GM19239 (cell line): Measurements from ENCODE around the gene ME3.

Experiments used
- DNase-seq: peaks from one replicate; pipeline ENCODE4 v3.0.0; 2011; ENCODE audit warnings: low spot score; ENCODE audit not compliant: insufficient read length
- FAIRE-seq: peaks from 2 replicates; lab custom pipeline; 2011; peaks lifted over from hg19 to GRCh38; lab: Jason Lieb, UNC

Gene ME3

GRCh38 chr11:86477495-86478155, 194.8 kb downstream of the ME3 start:
- FAIRE-seq, result no peak

GRCh38 chr11:86476109-86476861, 196.1 kb downstream of the ME3 start:
- no peak for FAIRE-seq
- no peak for DNase-seq

More at GRCh38 chr11:86477495-86478155, 194.8 kb downstream of the ME3 start:
- no peak for DNase-seq

- FAIRE-seq (no peak), DNase-seq (no peak)
These were observed 197.4 kb downstream of the ME3 start for GRCh38 chr11:86475027-86475426.

- FAIRE-seq (no peak), DNase-seq (no peak)
These were observed 198.2 kb downstream of the ME3 start for GRCh38 chr11:86473991-86474833.

- no peak for FAIRE-seq
- no peak for DNase-seq
These were observed 202.7 kb downstream of the ME3 start for GRCh38 chr11:86469491-86470388.

- DNase-seq (no peak), FAIRE-seq (peak; percentile 47)
These were observed 204.2 kb downstream of the ME3 start for GRCh38 chr11:86468169-86468568.

- DNase-seq (no peak), FAIRE-seq (no peak)
These were observed 207.8 kb downstream of the ME3 start for GRCh38 chr11:86464509-86465221.

GRCh38 chr11:86463955-86464354, 208.5 kb downstream of the ME3 start:
- no peak for FAIRE-seq
- DNase-seq, result no peak

- DNase-seq (no peak), FAIRE-seq (no peak)
These were observed 209.3 kb downstream of the ME3 start for GRCh38 chr11:86463120-86463519.

GRCh38 chr11:86461892-86462291, 210.5 kb downstream of the ME3 start:
- DNase-seq (no peak), FAIRE-seq (no peak)

- DNase-seq (no peak), FAIRE-seq (no peak)
These were observed 211.7 kb downstream of the ME3 start for GRCh38 chr11:86460461-86461385.

- DNase-seq, result no peak
- no peak for FAIRE-seq
These were observed 212.5 kb downstream of the ME3 start for GRCh38 chr11:86459682-86460460.

GRCh38 chr11:86459002-86459385, 213.4 kb downstream of the ME3 start:
- no peak for FAIRE-seq
- no peak for DNase-seq

- no peak for FAIRE-seq
These were observed 214.0 kb downstream of the ME3 start for GRCh38 chr11:86458294-86459001.

GRCh38 chr11:86456075-86456939, 216.1 kb downstream of the ME3 start:
- FAIRE-seq, result peak; percentile 91

More at GRCh38 chr11:86458294-86459001, 214.0 kb downstream of the ME3 start:
- DNase-seq, result no peak

More at GRCh38 chr11:86456075-86456939, 216.1 kb downstream of the ME3 start:
- peak; percentile 65 for DNase-seq
